ENCODE measurements around the gene ATAD3A. TPM values are rescaled to one million over a fixed set of nuclear protein-coding genes. Genes with fewer than 3 reads are reported as not detected.
"Not testable (repeated sequence)": the region's sequence is repeated elsewhere in the genome, so short reads cannot be mapped to it uniquely, and the experiment has no call there.

The ATAD3A gene
- total and polyA plus RNA-seq, 11 donors = 11.3 to 49.5 (median 19.6) TPM

DNA sequence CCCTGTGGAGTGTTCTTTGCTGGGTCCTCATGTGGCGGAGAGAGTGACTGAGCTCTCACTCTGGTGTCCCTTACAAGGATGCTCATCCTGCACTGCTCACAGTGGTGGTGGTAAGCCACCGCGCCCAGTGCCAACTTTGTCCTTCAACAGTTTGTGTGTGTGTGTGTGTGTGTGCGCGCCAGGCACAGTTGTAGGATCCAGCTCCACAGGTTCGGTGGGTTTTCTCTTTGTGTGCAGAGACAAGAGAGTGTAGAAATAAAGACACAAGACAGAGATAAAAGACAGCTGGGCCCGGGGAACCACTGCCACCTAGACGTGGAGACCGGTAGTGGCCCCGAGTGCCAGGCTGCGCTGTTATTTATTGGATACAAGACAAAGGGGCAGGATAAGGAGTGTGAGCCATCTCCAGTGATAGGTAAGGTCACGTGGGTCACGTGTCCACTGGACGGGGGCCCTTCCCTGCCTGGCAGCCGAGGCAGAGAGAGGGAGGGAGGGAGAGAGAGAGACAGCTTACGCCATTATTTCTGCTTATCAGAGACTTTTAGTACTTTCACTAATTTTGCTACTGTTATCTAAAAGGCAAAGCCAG lies 7.1 kb upstream of the ATAD3A start:
- intact Hi-C loops (cut with DNase I) = loop anchor here in 6 of 10 donors (5.0 to 10.0 kb wide), 3 partner anchors 63 to 130 kb away; partner anchors contain the start of genes AURKAIP1 (in 5 of the 6) and MRPL20 (in 3 of the 6)
- WGBS, 4 donors = 33 to 43% (median 37%) methylated on average over 16 of the region's 16 CpGs

DNA sequence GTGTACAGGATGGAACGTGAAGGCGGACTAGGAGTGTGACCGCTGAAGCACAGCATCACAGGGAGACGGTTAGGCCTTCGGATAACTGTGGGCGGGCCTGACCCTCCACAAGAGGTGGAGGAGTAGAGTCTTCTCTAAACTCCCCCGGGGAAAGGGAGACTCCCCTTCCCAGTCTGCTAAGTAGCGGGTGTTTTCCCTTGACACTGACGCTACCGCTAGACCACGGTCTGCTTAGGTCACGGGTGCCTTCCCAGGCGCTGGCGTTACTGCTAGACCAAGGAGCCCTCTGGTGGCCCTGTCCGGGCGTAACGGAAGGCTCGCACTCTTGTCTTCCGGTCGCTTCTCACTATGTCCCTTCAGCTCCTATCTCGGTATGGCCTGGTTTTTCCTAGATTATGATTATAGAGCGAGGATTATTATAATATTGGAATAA lies 6.6 kb upstream of the ATAD3A start:
- peak overlapping the region; percentile 19 to 86 (median 76) for H3K27ac ChIP-seq
- ATAC-seq (peak in 3 of 4 donors; percentile 40 to 77 (median 58)), DNase-seq (peak in 4 of 5 donors; percentile 39 to 63 (median 54))
- H3K9me3 ChIP-seq, H3K36me3 ChIP-seq, H3K27me3 ChIP-seq: not testable (repeated sequence)
- peaks cover 0 to 15% (median 7%) of the 10 kb centered on the region in 12 donors for H3K4me1 ChIP-seq
- TF ChIP-seq, protein P1, sequence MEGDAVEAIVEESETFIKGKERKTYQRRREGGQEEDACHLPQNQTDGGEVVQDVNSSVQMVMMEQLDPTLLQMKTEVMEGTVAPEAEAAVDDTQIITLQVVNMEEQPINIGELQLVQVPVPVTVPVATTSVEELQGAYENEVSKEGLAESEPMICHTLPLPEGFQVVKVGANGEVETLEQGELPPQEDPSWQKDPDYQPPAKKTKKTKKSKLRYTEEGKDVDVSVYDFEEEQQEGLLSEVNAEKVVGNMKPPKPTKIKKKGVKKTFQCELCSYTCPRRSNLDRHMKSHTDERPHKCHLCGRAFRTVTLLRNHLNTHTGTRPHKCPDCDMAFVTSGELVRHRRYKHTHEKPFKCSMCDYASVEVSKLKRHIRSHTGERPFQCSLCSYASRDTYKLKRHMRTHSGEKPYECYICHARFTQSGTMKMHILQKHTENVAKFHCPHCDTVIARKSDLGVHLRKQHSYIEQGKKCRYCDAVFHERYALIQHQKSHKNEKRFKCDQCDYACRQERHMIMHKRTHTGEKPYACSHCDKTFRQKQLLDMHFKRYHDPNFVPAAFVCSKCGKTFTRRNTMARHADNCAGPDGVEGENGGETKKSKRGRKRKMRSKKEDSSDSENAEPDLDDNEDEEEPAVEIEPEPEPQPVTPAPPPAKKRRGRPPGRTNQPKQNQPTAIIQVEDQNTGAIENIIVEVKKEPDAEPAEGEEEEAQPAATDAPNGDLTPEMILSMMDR (IDR thresholded peaks at IDR 0.05) = peak in 10 of 12 donors; percentile 17 to 48 (median 31)
- intact Hi-C loops (cut with DNase I) = loop anchor here in 6 of 10 donors (10.0 kb wide), 2 partner anchors 101 to 131 kb away; partner anchors contain the start of genes AURKAIP1 (in 5 of the 6) and MRPL20 (in 3 of the 6)
- 2 to 25% (median 8%) methylated on average over 10 to 17 of the region's 22 CpGs for WGBS, 4 donors
- H3K4me3 ChIP-seq = peak overlapping the region in 10 of 12 donors; percentile 5 to 46 (median 32)

More for the DNA sequence above, 7.1 kb upstream of the ATAD3A start:
- not testable (repeated sequence) for H3K27me3 ChIP-seq, H3K36me3 ChIP-seq, H3K9me3 ChIP-seq
- DNase-seq (peak; percentile 55 to 83 (median 66)), ATAC-seq (peak; percentile 16 to 52 (median 33))
- Histone ChIP-seq H3K27ac (peak overlapping the region; percentile 19 to 86 (median 76)), H3K4me3 (peak overlapping the region in 10 of 12 donors; percentile 5 to 46 (median 32)), H3K4me1 (peaks cover 0 to 15% (median 7%) of the 10 kb centered on the region in 12 donors)
- TF ChIP-seq, protein P1 (IDR thresholded peaks at IDR 0.05) = peak; percentile 55 to 77 (median 60)

- H3K36me3 ChIP-seq, DNase-seq, H3K27me3 ChIP-seq, ATAC-seq, H3K9me3 ChIP-seq: not testable (repeated sequence)
- peak overlapping the region in 4 of 12 donors; percentile 32 to 46 (median 42) for H3K4me3 ChIP-seq
- H3K4me1 ChIP-seq = peaks cover 0 to 16% (median 10%) of the 10 kb centered on the region in 12 donors
- intact Hi-C loops (cut with DNase I) = loop anchor here in 6 of 10 donors (10.0 kb wide), 2 partner anchors 101 to 131 kb away; partner anchors contain the start of genes AURKAIP1 (in 5 of the 6) and MRPL20 (in 3 of the 6)
- peak overlapping the region in 11 of 12 donors; percentile 26 to 86 (median 74) for H3K27ac ChIP-seq
- 79 to 82% (median 79%) methylated on average over 5 of the region's 5 CpGs for WGBS, 4 donors
Measured at GRCh38 chr1:1505801-1506200, 6.2 kb upstream of the ATAD3A start.

GRCh38 chr1:1507305-1507704 lies 4.7 kb upstream of the ATAD3A start:
- intact Hi-C loops (cut with DNase I) = loop anchor here in 6 of 10 donors (10.0 kb wide), 2 partner anchors 103 to 133 kb away; partner anchors contain the start of genes AURKAIP1 (in 5 of the 6) and MRPL20 (in 3 of the 6)
- no peak for DNase-seq
- Histone ChIP-seq H3K4me1 (peaks cover 0 to 23% (median 15%) of the 10 kb centered on the region in 12 donors), H3K9me3 (no peaks in the 10 kb centered on the region), H3K36me3 (no peaks in the 10 kb centered on the region), H3K4me3 (no peak overlapping the region), H3K27me3 (no peaks in the 10 kb centered on the region), H3K27ac (no peak overlapping the region)
- TF ChIP-seq, protein P1 (IDR thresholded peaks at IDR 0.05) = no peak
- no peak for TF ChIP-seq POLR2A (IDR thresholded peaks at IDR 0.05)
- 92 to 96% (median 95%) methylated on average over 4 of the region's 4 CpGs for WGBS, 4 donors
- ATAC-seq = no peak

GRCh38 chr1:1508775-1509464 lies 3.0 kb upstream of the ATAD3A start:
- WGBS, 4 donors = 35 to 98% (median 61%) methylated on average over 5 to 32 of the region's 34 CpGs
- H3K4me1 ChIP-seq = peaks cover 0 to 25% (median 15%) of the 10 kb centered on the region in 12 donors
- not testable (repeated sequence) for H3K36me3 ChIP-seq, H3K9me3 ChIP-seq, H3K4me3 ChIP-seq, H3K27me3 ChIP-seq
- intact Hi-C loops (cut with DNase I) = loop anchor here in 6 of 10 donors (10.0 kb wide), 2 partner anchors 104 to 134 kb away; partner anchors contain the start of genes AURKAIP1 (in 5 of the 6) and MRPL20 (in 3 of the 6)
- peak overlapping the region in 7 of 12 donors; percentile 17 to 70 (median 50) for H3K27ac ChIP-seq
- peak in 3 of 4 donors; percentile 27 to 61 (median 30) for ATAC-seq
- peak in 2 of 5 donors; percentile 57 to 62 for DNase-seq

DNA sequence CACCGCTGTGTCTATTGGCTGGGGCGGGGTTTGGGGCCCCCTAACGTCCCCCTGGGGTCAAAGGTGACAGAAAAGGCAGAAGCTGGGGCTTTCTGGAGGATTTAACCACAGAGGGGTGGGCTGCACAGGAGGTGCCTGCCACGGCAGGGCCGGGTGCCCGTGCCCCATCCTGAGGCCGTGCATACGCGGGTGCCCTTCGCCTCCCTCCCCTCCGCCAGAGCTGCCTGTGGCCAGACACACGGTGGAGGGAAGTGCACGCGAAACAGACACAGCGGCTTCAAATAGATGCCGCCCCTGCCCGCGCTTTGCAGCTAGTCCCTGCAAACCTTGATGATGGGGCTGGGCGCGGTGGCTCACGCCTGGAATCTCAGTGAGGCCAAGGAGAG lies 2.5 kb upstream of the ATAD3A start:
- not testable (repeated sequence) for H3K4me3 ChIP-seq, H3K9me3 ChIP-seq, ATAC-seq, H3K27me3 ChIP-seq, DNase-seq, H3K36me3 ChIP-seq
- intact Hi-C loops (cut with DNase I) = loop anchor here in 6 of 10 donors (10.0 kb wide), 2 partner anchors 105 to 135 kb away; partner anchors contain the start of genes AURKAIP1 (in 5 of the 6) and MRPL20 (in 3 of the 6)
- WGBS, 4 donors = 82 to 94% (median 87%) methylated on average over 3 to 18 of the region's 21 CpGs
- peaks cover 0 to 25% (median 15%) of the 10 kb centered on the region in 12 donors for H3K4me1 ChIP-seq
- H3K27ac ChIP-seq = peak overlapping the region in 1 of 12 donors; percentile 70

All from heart left ventricle (tissue), 16 donors.